ENCODE data around the gene TECPR1. TPM values are rescaled to one million over a fixed set of nuclear protein-coding genes. Genes with fewer than 3 reads are reported as not detected.

The TECPR1 gene
- total RNA-seq, 1 experiment from 2014 or later: 21.5 TPM

- DNase-seq (ENCODE audit: low spot score) (no peak), ATAC-seq (no peak)
- CTCF ChIA-PET: interaction anchor here (0.8 kb wide), 1 partner anchor 35 kb away, joined by 3 read pairs; no protein-coding TSS in a partner anchor
Observed at GRCh38 chr7:98214811-98215321, 37.2 kb downstream of the TECPR1 start.

GRCh38 chr7:98213888-98214810 is 37.9 kb downstream of the TECPR1 start:
- H3K27ac Mint-ChIP-seq: no peak overlapping the region
- no peaks in the 10 kb centered on the region for H3K36me3 Mint-ChIP-seq
- H3K9me3 Mint-ChIP-seq: no peaks in the 10 kb centered on the region
- CTCF ChIA-PET: interaction anchor here (0.8 kb wide), 1 partner anchor 36 kb away, joined by 3 read pairs; no protein-coding TSS in a partner anchor
- peak; percentile 7 for DNase-seq (ENCODE audit: low spot score)
- H3K4me3 Mint-ChIP-seq: no peak overlapping the region
- H3K27me3 Mint-ChIP-seq (ENCODE audit: low read depth): no peaks in the 10 kb centered on the region
- POLR2A ChIA-PET: no interaction called here
- H3K4me1 Mint-ChIP-seq: peaks cover 9% of the 10 kb centered on the region
- no peak for ATAC-seq
- no peak for TF ChIP-seq ZNF512 (CRISPR knock-in tag; IDR thresholded peaks at IDR 0.05; ENCODE audit: borderline replicate concordance)
- no peak for TF ChIP-seq RELA (CRISPR knock-in tag; IDR thresholded peaks at IDR 0.05; ENCODE audit: borderline replicate concordance)
- no peak for TF ChIP-seq CTCF (IDR thresholded peaks at IDR 0.05)
- TF ChIP-seq ZNF121 (CRISPR knock-in tag; IDR thresholded peaks at IDR 0.05): no peak
- no peak for TF ChIP-seq NFE2L1 (CRISPR knock-in tag; IDR thresholded peaks at IDR 0.05)
- no peak for TF ChIP-seq USF2 (CRISPR knock-in tag; IDR thresholded peaks at IDR 0.05)
- TF ChIP-seq ETV6 (CRISPR knock-in tag; IDR thresholded peaks at IDR 0.05): no peak
- no peak for TF ChIP-seq CDX4 (CRISPR knock-in tag; IDR thresholded peaks at IDR 0.05; ENCODE audit: borderline replicate concordance)
- TF ChIP-seq SOX15 (CRISPR knock-in tag; IDR thresholded peaks at IDR 0.05): no peak
- no peak for TF ChIP-seq NR1H2 (CRISPR knock-in tag; IDR thresholded peaks at IDR 0.05)
- TF ChIP-seq ZNF423 (CRISPR knock-in tag; IDR thresholded peaks at IDR 0.05): no peak
- no peak for TF ChIP-seq HMGA2 (CRISPR knock-in tag; IDR thresholded peaks at IDR 0.05)
- no peak for TF ChIP-seq TCF7 (CRISPR knock-in tag; IDR thresholded peaks at IDR 0.05; ENCODE audit: low read depth)
- TF ChIP-seq JUN (CRISPR knock-in tag; IDR thresholded peaks at IDR 0.05): no peak

More at GRCh38 chr7:98214811-98215321, 37.2 kb downstream of the TECPR1 start:
- Mint-ChIP-seq H3K9me3 (no peaks in the 10 kb centered on the region), H3K4me3 (no peak overlapping the region), H3K27me3 (ENCODE audit: low read depth) (no peaks in the 10 kb centered on the region), H3K36me3 (no peaks in the 10 kb centered on the region), H3K27ac (no peak overlapping the region), H3K4me1 (peaks cover 9% of the 10 kb centered on the region)
- POLR2A ChIA-PET: no interaction called here
- TF ChIP-seq FOXP1 (CRISPR knock-in tag; IDR thresholded peaks at IDR 0.05; ENCODE audit: borderline replicate concordance) (no peak), NR3C1 (CRISPR knock-in tag; conservative IDR thresholded peaks at IDR 0.05; ENCODE audit: low read depth) (no peak), PRDM15 (CRISPR knock-in tag; IDR thresholded peaks at IDR 0.05) (no peak), FOXK1 (CRISPR knock-in tag; IDR thresholded peaks at IDR 0.05) (no peak), TEAD4 (CRISPR knock-in tag; IDR thresholded peaks at IDR 0.05) (no peak), TEAD1 (CRISPR knock-in tag; IDR thresholded peaks at IDR 0.05) (no peak), CBFB (CRISPR knock-in tag; IDR thresholded peaks at IDR 0.05; ENCODE audit: low read depth) (no peak), JUN (CRISPR knock-in tag; IDR thresholded peaks at IDR 0.05) (no peak), EMX1 (CRISPR knock-in tag; IDR thresholded peaks at IDR 0.05) (no peak)
